HUES48 (cell line): ENCODE data around the gene C1orf159.

Source experiments
- H3K27ac ChIP-seq: one replicate; pipeline ENCODE4 v1.7.0; 2013; ENCODE audit warnings: low read depth, low read length, inconsistent platforms
- H3K27me3 ChIP-seq: 2 replicates; pipeline ENCODE4 v1.6.1; 2013; ENCODE audit warnings: mild to moderate bottlenecking, low read length; ENCODE audit not compliant: control insufficient read depth, insufficient read depth
- H3K36me3 ChIP-seq: 2 replicates; pipeline ENCODE4 v1.6.1; 2013; ENCODE audit warnings: low read length; ENCODE audit not compliant: control insufficient read depth, insufficient read depth
- H3K4me1 ChIP-seq: 2 replicates; pipeline ENCODE4 v1.6.1; 2013; ENCODE audit warnings: mild to moderate bottlenecking, low read length; ENCODE audit not compliant: control insufficient read depth, insufficient read depth
- H3K4me3 ChIP-seq: 2 replicates; pipeline ENCODE4 v1.5.1; 2013; ENCODE audit warnings: mild to moderate bottlenecking, low read depth, low read length
- H3K9ac ChIP-seq: 2 replicates; pipeline ENCODE4 v1.6.1; 2013; ENCODE audit warnings: mild to moderate bottlenecking, low read depth, low read length, moderate library complexity
- H3K9me3 ChIP-seq: 2 replicates; pipeline ENCODE4 v1.6.1; 2013; ENCODE audit warnings: low read length; ENCODE audit not compliant: control insufficient read depth, insufficient read depth

The C1orf159 gene

GRCh38 chr1:1130206-1131120, 14.6 kb upstream of the C1orf159 start:
- Histone ChIP-seq H3K9ac (no peak overlapping the region), H3K27me3 (no peaks in the 10 kb centered on the region), H3K4me3 (no peak overlapping the region), H3K4me1 (no peaks in the 10 kb centered on the region), H3K9me3 (no peaks in the 10 kb centered on the region), H3K27ac (no peak overlapping the region), H3K36me3 (no peaks in the 10 kb centered on the region)

- no peak overlapping the region for H3K4me3 ChIP-seq
- H3K4me1 ChIP-seq = no peaks in the 10 kb centered on the region
- H3K36me3 ChIP-seq = no peaks in the 10 kb centered on the region
- H3K9me3 ChIP-seq = no peaks in the 10 kb centered on the region
- H3K27me3 ChIP-seq = no peaks in the 10 kb centered on the region
- H3K9ac ChIP-seq = no peak overlapping the region
- no peak overlapping the region for H3K27ac ChIP-seq
Measured at GRCh38 chr1:1129381-1129821, 13.5 kb upstream of the C1orf159 start.

GRCh38 chr1:1128454-1129139, 12.7 kb upstream of the C1orf159 start:
- Histone ChIP-seq H3K27me3 (no peaks in the 10 kb centered on the region), H3K27ac (no peak overlapping the region), H3K9me3 (no peaks in the 10 kb centered on the region), H3K4me3 (no peak overlapping the region), H3K9ac (no peak overlapping the region), H3K4me1 (no peaks in the 10 kb centered on the region), H3K36me3 (no peaks in the 10 kb centered on the region)

GRCh38 chr1:1127551-1128451, 11.9 kb upstream of the C1orf159 start:
- Histone ChIP-seq H3K27ac (no peak overlapping the region), H3K4me3 (no peak overlapping the region), H3K36me3 (no peaks in the 10 kb centered on the region), H3K27me3 (no peaks in the 10 kb centered on the region), H3K9me3 (no peaks in the 10 kb centered on the region), H3K4me1 (no peaks in the 10 kb centered on the region), H3K9ac (no peak overlapping the region)

- no peak overlapping the region for H3K9ac ChIP-seq
- H3K27me3 ChIP-seq = no peaks in the 10 kb centered on the region; the same call in 1 of the 2 replicates
- no peaks in the 10 kb centered on the region for H3K4me1 ChIP-seq
Measured at GRCh38 chr1:1125945-1126344, 10.1 kb upstream of the C1orf159 start.

GRCh38 chr1:1124786-1125642, 9.1 kb upstream of the C1orf159 start:
- no peaks in the 10 kb centered on the region; the same call in 1 of the 2 replicates for H3K27me3 ChIP-seq
- no peaks in the 10 kb centered on the region for H3K4me1 ChIP-seq
- no peak overlapping the region for H3K9ac ChIP-seq
- H3K4me3 ChIP-seq = no peak overlapping the region
- no peak overlapping the region for H3K27ac ChIP-seq
- H3K36me3 ChIP-seq = no peaks in the 10 kb centered on the region
- H3K9me3 ChIP-seq = no peaks in the 10 kb centered on the region

More at GRCh38 chr1:1125945-1126344, 10.1 kb upstream of the C1orf159 start:
- no peak overlapping the region for H3K4me3 ChIP-seq
- no peaks in the 10 kb centered on the region for H3K9me3 ChIP-seq
- H3K27ac ChIP-seq = no peak overlapping the region
- H3K36me3 ChIP-seq = no peaks in the 10 kb centered on the region

- H3K27ac ChIP-seq = no peak overlapping the region
- no peaks in the 10 kb centered on the region for H3K9me3 ChIP-seq
- H3K27me3 ChIP-seq = no peaks in the 10 kb centered on the region; the same call in 1 of the 2 replicates
- no peaks in the 10 kb centered on the region for H3K4me1 ChIP-seq
- H3K9ac ChIP-seq = no peak overlapping the region
- no peak overlapping the region for H3K4me3 ChIP-seq
- no peaks in the 10 kb centered on the region for H3K36me3 ChIP-seq
Measured at GRCh38 chr1:1124508-1124785, 8.6 kb upstream of the C1orf159 start.

GRCh38 chr1:1123581-1124507, 8.0 kb upstream of the C1orf159 start:
- no peak overlapping the region for H3K9ac ChIP-seq

GRCh38 chr1:1122981-1123480, 7.1 kb upstream of the C1orf159 start:
- H3K4me1 ChIP-seq = no peaks in the 10 kb centered on the region
- H3K27me3 ChIP-seq = peaks cover 7% of the 10 kb centered on the region
- no peak overlapping the region for H3K4me3 ChIP-seq
- H3K36me3 ChIP-seq = no peaks in the 10 kb centered on the region
- H3K27ac ChIP-seq = no peak overlapping the region
- H3K9me3 ChIP-seq = no peaks in the 10 kb centered on the region
- H3K9ac ChIP-seq = no peak overlapping the region

More at GRCh38 chr1:1123581-1124507, 8.0 kb upstream of the C1orf159 start:
- no peaks in the 10 kb centered on the region for H3K36me3 ChIP-seq
- no peaks in the 10 kb centered on the region; the same call in 1 of the 2 replicates for H3K27me3 ChIP-seq
- no peaks in the 10 kb centered on the region for H3K9me3 ChIP-seq
- H3K4me1 ChIP-seq = no peaks in the 10 kb centered on the region
- H3K4me3 ChIP-seq = no peak overlapping the region
- no peak overlapping the region for H3K27ac ChIP-seq
